Measurements from ENCODE around the gene CPT2. TPM values are rescaled to one million over a fixed set of nuclear protein-coding genes. Genes with fewer than 3 reads are reported as not detected.

The CPT2 gene
- total and polyA plus RNA-seq, 9 of the 15 experiments (the other 6 are each of a cell fraction or from before 2014, with no cell fraction given), result 7.6 to 25.1 (median 16.8) TPM

DNA sequence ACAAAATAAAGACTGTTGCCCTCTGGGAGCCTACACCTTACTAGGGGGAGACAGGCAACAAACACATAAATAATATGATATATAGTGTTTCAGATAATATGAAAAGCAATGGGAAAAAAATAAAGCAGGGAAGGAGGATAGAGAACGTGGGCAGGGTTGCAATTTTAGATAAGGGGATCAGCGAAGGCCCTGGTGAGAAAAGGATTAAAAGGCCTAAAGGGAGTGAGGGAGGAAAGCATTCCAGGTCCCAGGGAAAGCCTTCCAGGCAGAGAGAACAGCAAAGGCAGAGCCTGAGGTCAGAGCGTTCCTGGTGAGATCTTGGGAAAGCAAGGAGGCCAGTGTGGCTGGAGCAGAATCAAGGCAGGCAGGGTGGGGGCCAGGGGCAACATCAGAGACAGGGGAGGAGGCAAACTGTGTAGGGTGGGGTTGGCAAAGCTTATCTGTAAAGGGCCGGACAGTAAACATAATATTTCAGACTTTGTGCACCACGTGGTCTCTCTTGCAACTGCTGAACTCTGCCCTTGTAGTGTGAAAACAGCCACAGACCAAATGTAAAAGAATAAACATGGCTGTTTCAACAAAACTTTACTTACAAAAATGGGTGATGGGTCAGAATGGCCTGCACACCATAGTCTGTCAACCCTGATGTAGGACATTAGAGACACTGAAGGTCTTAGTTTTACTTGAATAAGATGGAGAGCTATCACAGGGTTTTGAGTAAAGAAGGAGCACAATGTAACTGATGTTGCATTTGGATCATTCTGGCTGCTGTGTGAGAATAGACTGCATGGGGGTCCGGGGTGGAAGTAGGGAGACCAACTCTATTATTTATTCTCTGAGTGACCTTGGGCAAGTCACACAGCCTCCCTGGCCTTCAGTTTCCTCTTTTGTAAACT is 13.3 kb upstream of the CPT2 start (continued):
- no peak for TF ChIP-seq ZNF263 (CRISPR knock-in tag; IDR thresholded peaks at IDR 0.05; ENCODE audit: borderline replicate concordance)
- TF ChIP-seq, protein P1, sequence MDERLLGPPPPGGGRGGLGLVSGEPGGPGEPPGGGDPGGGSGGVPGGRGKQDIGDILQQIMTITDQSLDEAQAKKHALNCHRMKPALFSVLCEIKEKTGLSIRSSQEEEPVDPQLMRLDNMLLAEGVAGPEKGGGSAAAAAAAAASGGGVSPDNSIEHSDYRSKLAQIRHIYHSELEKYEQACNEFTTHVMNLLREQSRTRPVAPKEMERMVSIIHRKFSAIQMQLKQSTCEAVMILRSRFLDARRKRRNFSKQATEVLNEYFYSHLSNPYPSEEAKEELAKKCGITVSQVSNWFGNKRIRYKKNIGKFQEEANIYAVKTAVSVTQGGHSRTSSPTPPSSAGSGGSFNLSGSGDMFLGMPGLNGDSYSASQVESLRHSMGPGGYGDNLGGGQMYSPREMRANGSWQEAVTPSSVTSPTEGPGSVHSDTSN (CRISPR knock-in tag; IDR thresholded peaks at IDR 0.05; ENCODE audit: low read depth), result no peak
- TF ChIP-seq, protein P1 (tag; conservative IDR thresholded peaks at IDR 0.05; ENCODE audit: low read depth), result peak; percentile 58
- TF ChIP-seq, protein P2, sequence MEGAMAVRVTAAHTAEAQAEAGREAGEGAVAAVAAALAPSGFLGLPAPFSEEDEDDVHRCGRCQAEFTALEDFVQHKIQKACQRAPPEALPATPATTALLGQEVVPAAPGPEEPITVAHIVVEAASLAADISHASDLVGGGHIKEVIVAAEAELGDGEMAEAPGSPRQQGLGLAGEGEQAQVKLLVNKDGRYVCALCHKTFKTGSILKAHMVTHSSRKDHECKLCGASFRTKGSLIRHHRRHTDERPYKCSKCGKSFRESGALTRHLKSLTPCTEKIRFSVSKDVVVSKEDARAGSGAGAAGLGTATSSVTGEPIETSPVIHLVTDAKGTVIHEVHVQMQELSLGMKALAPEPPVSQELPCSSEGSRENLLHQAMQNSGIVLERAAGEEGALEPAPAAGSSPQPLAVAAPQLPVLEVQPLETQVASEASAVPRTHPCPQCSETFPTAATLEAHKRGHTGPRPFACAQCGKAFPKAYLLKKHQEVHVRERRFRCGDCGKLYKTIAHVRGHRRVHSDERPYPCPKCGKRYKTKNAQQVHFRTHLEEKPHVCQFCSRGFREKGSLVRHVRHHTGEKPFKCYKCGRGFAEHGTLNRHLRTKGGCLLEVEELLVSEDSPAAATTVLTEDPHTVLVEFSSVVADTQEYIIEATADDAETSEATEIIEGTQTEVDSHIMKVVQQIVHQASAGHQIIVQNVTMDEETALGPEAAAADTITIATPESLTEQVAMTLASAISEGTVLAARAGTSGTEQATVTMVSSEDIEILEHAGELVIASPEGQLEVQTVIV (CRISPR knock-in tag; IDR thresholded peaks at IDR 0.05; ENCODE audit: borderline replicate concordance), result no peak
- TF ChIP-seq BRCA1 (IDR thresholded peaks at IDR 0.05), result no peak
- TF ChIP-seq BRCA1 (CRISPR knock-in tag; IDR thresholded peaks at IDR 0.05), result no peak
- TF ChIP-seq FOSL1 (tag; conservative IDR thresholded peaks at IDR 0.05), result no peak
- peak; percentile 47; the same call in 1 of the 2 replicates for TF ChIP-seq LCOR (CRISPR knock-in tag; IDR thresholded peaks at IDR 0.05)
- no peak for TF ChIP-seq ZNF77 (CRISPR knock-in tag; IDR thresholded peaks at IDR 0.05)
- TF ChIP-seq DACH1 (IDR thresholded peaks at IDR 0.05; ENCODE audit: partially characterized antibody), result no peak
- no peak for TF ChIP-seq RBM15 (IDR thresholded peaks at IDR 0.05; ENCODE audit: insufficient read depth, low read length)
- no peak for TF ChIP-seq RFX5 (IDR thresholded peaks at IDR 0.05; ENCODE audit: low read depth, low read length)
- TF ChIP-seq SNIP1 (IDR thresholded peaks at IDR 0.05; ENCODE audit: low read depth), result no peak
- TF ChIP-seq NFYB (IDR thresholded peaks at IDR 0.05; ENCODE audit: extremely low read depth, insufficient read length), result no peak
- no peak for TF ChIP-seq RNF2 (IDR thresholded peaks at IDR 0.05)
- peak; percentile 83 for TF ChIP-seq SMARCA4 (IDR thresholded peaks at IDR 0.05)
- no peak for TF ChIP-seq SIN3B (IDR thresholded peaks at IDR 0.05; ENCODE audit: low read depth)
- TF ChIP-seq, protein P3, sequence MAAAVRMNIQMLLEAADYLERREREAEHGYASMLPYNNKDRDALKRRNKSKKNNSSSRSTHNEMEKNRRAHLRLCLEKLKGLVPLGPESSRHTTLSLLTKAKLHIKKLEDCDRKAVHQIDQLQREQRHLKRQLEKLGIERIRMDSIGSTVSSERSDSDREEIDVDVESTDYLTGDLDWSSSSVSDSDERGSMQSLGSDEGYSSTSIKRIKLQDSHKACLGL (CRISPR knock-in tag; IDR thresholded peaks at IDR 0.05; ENCODE audit: borderline replicate concordance, poor library complexity, severe bottlenecking), result no peak
- TF ChIP-seq, protein P4, sequence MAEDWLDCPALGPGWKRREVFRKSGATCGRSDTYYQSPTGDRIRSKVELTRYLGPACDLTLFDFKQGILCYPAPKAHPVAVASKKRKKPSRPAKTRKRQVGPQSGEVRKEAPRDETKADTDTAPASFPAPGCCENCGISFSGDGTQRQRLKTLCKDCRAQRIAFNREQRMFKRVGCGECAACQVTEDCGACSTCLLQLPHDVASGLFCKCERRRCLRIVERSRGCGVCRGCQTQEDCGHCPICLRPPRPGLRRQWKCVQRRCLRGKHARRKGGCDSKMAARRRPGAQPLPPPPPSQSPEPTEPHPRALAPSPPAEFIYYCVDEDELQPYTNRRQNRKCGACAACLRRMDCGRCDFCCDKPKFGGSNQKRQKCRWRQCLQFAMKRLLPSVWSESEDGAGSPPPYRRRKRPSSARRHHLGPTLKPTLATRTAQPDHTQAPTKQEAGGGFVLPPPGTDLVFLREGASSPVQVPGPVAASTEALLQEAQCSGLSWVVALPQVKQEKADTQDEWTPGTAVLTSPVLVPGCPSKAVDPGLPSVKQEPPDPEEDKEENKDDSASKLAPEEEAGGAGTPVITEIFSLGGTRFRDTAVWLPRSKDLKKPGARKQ (CRISPR knock-in tag; IDR thresholded peaks at IDR 0.05), result no peak
- TF ChIP-seq U2AF2 (optimal IDR thresholded peaks at IDR 0.05; ENCODE audit: low read depth, low read length), result no peak
- TF ChIP-seq LEF1 (IDR thresholded peaks at IDR 0.05), result peak; percentile 66; the same call in 1 of the 2 replicates
- TF ChIP-seq ZFP36 (IDR thresholded peaks at IDR 0.05; ENCODE audit: low read depth, low read length, partially characterized antibody), result no peak
